ENCODE data around the gene CCDC170. TPM values are rescaled to one million over a fixed set of nuclear protein-coding genes. Genes with fewer than 3 reads are reported as not detected.
A peak's percentile ranks its signal among the peaks of the same experiment; 100 is the strongest.

Gene CCDC170
- total and polyA plus RNA-seq, 2 experiments from 2014 or later = 0.03 TPM; not detected in 1

GRCh38 chr6:151592449-151593159 lies 98.8 kb downstream of the CCDC170 start:
- no peak overlapping the region for H3K4me3 ChIP-seq
- H3K27me3 ChIP-seq = no peaks in the 10 kb centered on the region
- no peak for TF ChIP-seq CTCF (IDR thresholded peaks at IDR 0.05; ENCODE audit: low read depth, low read length)
- H3K27ac ChIP-seq = no peak overlapping the region
- no peak for DNase-seq (ENCODE audit: low read depth in 1 of 2, low spot score in 1 of 2)
- no peaks in the 10 kb centered on the region for H3K36me3 ChIP-seq
- no peaks in the 10 kb centered on the region for H3K4me1 ChIP-seq (ENCODE audit: low read depth)
- H3K9me3 ChIP-seq (ENCODE audit: low read depth) = no peaks in the 10 kb centered on the region

GRCh38 chr6:151609146-151609902 lies 115.5 kb downstream of the CCDC170 start:
- no peaks in the 10 kb centered on the region for H3K9me3 ChIP-seq (ENCODE audit: low read depth)
- no peaks in the 10 kb centered on the region for H3K27me3 ChIP-seq
- TF ChIP-seq CTCF (IDR thresholded peaks at IDR 0.05; ENCODE audit: low read depth, low read length) = no peak
- H3K4me1 ChIP-seq (ENCODE audit: low read depth) = no peaks in the 10 kb centered on the region
- no peak overlapping the region for H3K27ac ChIP-seq
- H3K36me3 ChIP-seq = no peaks in the 10 kb centered on the region
- DNase-seq (ENCODE audit: low read depth in 1 of 2, low spot score in 1 of 2) = peak in 1 of 2 donors; percentile 13
- H3K4me3 ChIP-seq = no peak overlapping the region

GRCh38 chr6:151610326-151610725 lies 116.5 kb downstream of the CCDC170 start:
- Histone ChIP-seq H3K27me3 (no peaks in the 10 kb centered on the region), H3K9me3 (ENCODE audit: low read depth) (no peaks in the 10 kb centered on the region), H3K4me1 (ENCODE audit: low read depth) (no peaks in the 10 kb centered on the region), H3K4me3 (no peak overlapping the region), H3K36me3 (no peaks in the 10 kb centered on the region), H3K27ac (no peak overlapping the region)
- no peak for DNase-seq (ENCODE audit: low read depth in 1 of 2, low spot score in 1 of 2)
- TF ChIP-seq CTCF (IDR thresholded peaks at IDR 0.05; ENCODE audit: low read depth, low read length) = no peak

GRCh38 chr6:151614630-151615029 lies 120.8 kb downstream of the CCDC170 start:
- Histone ChIP-seq H3K36me3 (no peaks in the 10 kb centered on the region), H3K27me3 (no peaks in the 10 kb centered on the region), H3K9me3 (ENCODE audit: low read depth) (no peaks in the 10 kb centered on the region), H3K4me3 (no peak overlapping the region), H3K27ac (no peak overlapping the region), H3K4me1 (ENCODE audit: low read depth) (no peaks in the 10 kb centered on the region)
- TF ChIP-seq CTCF (IDR thresholded peaks at IDR 0.05; ENCODE audit: low read depth, low read length) = no peak
- DNase-seq (ENCODE audit: low read depth in 1 of 2, low spot score in 1 of 2) = no peak

GRCh38 chr6:151616091-151616513 lies 122.3 kb downstream of the CCDC170 start:
- H3K27me3 ChIP-seq = no peaks in the 10 kb centered on the region

More at GRCh38 chr6:151616091-151616513, 122.3 kb downstream of the CCDC170 start:
- H3K4me1 ChIP-seq (ENCODE audit: low read depth) = no peaks in the 10 kb centered on the region
- no peaks in the 10 kb centered on the region for H3K36me3 ChIP-seq
- no peak overlapping the region for H3K4me3 ChIP-seq
- no peaks in the 10 kb centered on the region for H3K9me3 ChIP-seq (ENCODE audit: low read depth)
- DNase-seq (ENCODE audit: low read depth in 1 of 2, low spot score in 1 of 2) = no peak
- TF ChIP-seq CTCF (IDR thresholded peaks at IDR 0.05; ENCODE audit: low read depth, low read length) = no peak
- H3K27ac ChIP-seq = no peak overlapping the region
